SW 1271 (cell line): ENCODE data around the gene ANKRD42.
A peak's percentile ranks its signal among the peaks of the same experiment; 100 is the strongest.
"Not testable (repeated sequence)": the region's sequence is repeated elsewhere in the genome, so short reads cannot be mapped to it uniquely, and the experiment has no call there.

Experiments used
- DNase-seq, 2 experiments: peaks; one replicate each; lab custom pipeline; 2025; lab: John Stamatoyannopoulos, UW

The ANKRD42 gene

DNA sequence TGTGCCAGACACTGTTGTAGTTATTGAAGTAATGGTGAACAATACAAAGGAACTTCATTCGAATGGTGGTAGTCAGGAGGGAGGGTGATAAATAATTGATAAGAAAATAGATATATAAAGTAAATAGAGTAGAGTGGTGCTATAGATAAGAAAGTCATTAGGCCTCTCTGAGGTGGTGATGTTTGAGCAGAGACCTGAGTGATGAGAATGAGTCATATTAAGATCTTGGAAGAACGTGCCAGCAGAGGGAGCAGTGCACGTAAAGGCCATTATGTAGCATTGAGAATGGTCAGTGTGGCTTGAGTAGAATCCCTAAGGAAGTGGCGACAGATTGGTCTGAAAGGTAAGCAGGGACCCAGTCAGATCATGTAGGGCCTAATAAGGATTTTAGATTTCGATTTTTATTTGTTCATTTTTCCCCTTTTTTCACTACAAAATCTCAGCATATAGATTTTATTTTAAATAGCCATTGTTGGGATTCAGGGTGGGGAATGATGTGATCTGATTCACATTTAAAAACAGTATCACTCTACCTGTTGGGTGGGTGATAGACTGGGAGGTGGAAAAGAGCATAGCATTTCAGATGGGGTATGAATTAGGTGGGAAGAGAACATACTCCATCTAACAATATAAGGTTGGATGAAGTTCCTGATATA is 47.9 kb downstream of the ANKRD42 start:
- DNase-seq: peak; percentile 43 to 80

DNA sequence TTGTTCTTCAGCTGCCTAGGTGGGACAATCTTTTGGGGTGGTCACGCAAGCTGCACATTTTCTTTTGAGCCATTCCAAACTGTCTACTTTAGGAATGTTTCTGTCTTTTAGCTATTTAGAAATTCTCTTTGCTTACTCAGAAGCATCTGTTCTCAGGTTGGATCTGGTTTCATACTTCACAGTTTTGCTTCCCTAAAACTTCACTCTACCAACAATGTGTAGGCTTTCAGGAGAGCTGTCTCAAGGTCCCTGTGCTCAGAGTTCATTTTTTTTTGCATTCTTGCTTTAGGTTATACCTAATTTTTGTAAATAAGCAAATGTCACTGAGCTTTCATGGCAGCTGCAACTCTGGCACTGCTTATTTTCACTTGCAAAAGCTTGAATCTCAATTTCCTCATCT is 55.9 kb downstream of the ANKRD42 start:
- no peak for DNase-seq

DNA sequence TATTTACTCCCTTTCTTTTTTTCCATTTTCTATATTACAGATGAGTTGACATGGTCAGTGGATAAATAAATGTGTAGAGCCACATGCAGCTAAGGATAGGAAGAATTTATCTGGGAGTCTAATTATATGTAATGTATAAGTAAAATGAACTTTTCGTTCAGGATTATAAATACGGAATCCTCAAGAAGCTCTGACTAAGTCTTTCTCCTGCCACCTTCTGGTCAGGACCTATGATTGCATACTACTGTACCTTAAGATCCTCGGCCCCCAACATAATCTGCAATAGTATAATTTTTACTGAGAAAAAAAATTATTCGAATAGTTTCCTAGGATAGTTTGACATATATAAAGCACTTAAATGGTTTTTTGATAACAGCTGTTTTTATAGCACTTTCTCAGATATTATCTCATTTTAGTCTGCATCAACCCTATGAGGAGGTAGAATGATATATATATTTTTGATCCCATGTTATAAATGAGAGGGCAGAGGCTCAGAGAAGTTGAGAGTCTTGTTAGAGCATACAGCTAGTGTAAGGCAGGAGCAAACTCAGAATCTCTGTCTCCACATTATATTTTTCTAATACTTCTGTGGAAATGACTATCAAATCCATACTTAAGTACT is 56.6 kb downstream of the ANKRD42 start:
- peak in 1 of 2 experiments; percentile 53 for DNase-seq

DNA sequence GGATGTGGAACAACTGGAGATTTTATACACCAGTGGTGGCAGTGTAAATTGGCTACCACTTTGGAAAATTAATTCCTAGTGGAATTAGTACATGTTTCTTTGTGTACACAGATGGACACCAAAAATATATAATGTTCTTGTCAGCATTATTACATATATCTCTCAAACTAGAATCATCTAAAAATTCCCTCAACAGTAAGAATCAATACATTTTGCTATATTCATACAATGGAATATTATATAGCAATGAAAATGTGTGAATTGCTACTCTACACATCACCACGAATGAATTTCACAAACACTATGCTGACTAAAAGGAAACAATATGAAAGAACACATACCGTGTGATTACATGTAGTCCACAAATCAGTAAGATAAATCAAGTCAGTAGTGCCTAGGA is 58.8 kb downstream of the ANKRD42 start:
- no peak for DNase-seq

DNA sequence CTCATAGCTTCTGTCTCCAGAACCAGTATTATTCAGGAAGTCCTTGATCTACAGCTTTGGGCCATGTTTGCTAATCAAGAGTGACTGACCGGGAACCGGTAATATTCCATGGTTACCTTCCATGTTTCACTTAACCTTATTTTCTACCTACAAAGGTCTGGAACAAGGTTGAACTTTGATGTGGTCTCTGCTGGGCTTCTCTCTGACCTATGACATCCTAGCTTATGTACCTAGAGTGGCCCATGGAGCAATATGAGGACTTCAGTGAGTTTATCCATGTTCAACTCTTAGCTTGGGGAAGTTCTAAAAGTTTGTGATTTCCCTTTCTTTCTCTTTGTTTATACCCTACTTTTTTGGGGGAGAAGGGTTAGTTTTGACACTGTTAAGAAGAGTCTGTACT is 59.4 kb downstream of the ANKRD42 start:
- DNase-seq: no peak

DNA sequence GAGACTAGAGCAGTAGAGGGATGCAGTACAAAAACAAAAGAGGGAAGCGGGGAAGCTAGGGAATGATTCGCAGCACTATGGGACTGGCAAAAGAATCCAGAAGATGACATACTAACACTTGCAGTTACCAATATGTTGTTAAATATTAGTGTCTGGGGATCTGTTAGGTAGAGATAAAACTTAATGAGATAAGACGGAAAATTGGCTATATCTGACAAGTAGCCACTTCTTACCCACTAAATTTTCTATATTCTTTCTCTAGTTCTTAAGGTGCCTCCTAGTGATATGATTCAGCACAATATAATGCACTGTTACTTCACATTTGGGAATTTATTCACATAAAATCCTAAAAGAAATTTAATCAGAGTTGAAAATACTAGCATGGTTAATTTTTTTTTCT is 61.9 kb downstream of the ANKRD42 start:
- no peak for DNase-seq

DNA sequence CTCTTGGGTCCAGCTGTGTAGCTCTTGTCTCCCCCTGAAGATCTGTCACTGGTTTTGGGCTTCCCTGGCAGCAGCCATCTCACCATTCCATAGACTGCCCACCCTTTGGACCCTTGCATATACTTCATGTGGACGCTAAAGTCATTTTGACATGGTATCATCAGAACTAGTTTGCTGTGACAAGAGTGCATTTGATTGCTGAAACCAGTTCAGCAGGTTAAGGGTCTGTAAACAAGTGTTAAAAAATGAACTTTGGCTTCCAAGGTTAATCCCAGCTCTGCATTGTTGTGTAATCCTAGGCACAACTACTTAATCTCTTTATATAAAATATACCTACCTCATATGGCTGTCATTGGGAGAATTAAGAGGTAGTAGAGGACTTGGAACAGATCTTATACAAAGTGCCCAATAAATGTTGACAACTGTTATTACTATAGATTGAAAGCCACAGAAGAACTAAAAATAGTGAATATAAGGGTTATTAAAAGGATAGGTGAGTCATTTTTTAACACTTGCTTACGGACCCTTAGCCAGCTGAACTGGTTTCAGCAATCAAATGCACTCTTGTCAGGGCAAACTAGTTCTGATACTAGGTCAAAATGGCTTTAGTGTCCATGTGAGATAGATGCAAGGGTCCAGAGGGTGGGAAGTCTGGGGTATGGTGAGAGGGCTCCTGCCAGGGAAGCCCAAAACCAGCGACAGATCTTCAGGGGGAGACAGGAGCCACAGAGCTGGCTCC is 63.3 kb downstream of the ANKRD42 start:
- no peak for DNase-seq

DNA sequence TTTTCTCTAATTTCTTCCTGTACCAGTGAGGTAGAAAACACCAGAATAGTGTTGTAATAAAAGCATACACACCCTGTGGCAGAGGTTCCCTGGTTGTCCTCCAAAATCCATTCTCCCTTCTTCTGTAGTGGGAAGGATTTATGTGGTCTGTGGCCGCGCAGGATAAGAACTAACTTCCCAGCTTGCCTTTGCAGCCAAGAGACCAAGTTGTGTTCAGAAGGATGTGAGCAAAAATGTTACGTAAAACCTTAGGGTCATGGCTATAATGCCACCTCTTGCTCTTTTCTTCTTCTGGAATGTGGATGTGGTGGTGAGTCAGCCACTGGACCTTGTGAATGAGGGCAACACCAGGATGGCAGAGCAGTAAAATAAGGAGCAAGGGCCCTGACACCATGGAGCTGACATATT is 64.3 kb downstream of the ANKRD42 start:
- peak; percentile 86 to 96 for DNase-seq

DNA sequence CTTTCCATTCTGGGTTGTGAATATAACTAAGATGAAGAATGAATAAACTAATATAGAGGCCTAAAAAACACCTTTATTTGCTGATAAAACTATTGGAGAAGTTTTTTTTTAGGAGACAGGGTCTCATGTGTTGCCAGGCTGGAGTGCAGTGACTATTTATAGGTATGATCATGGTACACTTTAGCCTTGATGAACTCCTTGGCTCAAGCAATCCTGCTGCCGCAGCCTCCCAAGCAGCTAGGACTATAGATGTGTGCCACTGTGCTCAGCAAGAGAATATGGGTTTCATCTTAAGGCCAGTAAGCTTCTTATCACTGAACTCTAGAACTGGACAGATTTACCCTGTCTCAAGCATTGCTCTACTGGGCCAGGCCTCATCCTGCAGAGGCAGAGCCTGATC is 66.0 kb downstream of the ANKRD42 start:
- DNase-seq: no peak

DNA sequence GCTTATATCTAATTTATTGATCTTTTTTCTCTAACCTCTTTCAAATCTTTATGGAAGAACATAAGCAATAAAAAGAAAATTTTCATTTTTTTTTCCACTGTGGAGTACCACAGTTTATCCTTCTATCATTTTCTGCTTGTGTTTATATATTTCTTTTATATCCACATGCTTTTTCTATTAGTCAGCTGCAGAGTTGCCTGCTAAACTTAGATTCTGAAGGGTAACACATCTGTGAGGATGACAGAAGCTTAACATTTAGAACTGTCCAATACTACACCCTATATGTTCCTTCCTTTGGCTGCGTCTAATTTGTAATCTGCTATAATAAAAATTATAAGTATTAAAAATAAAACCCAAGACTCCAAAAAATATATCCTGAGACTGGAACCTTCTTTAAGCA is 71.8 kb downstream of the ANKRD42 start:
- DNase-seq: no peak

DNA sequence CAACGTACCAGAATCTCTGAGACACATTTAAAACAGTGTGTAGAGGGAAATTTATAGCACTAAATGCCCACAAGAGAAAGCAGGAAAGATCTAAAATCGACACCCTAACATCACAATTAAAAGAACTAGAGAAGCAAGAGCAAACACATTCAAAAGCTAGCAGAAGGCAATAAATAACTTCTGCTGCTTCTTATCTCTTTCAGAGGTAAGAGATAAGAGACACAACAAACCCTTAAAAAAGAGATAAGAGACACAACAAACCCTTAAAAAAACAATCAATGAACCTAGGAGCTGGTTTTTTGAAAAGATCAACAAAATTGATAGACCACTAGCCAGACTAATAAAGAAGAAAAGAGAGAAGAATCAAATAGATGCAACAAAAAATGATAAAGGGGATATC is 75.6 kb downstream of the ANKRD42 start:
- not testable (repeated sequence) for DNase-seq

DNA sequence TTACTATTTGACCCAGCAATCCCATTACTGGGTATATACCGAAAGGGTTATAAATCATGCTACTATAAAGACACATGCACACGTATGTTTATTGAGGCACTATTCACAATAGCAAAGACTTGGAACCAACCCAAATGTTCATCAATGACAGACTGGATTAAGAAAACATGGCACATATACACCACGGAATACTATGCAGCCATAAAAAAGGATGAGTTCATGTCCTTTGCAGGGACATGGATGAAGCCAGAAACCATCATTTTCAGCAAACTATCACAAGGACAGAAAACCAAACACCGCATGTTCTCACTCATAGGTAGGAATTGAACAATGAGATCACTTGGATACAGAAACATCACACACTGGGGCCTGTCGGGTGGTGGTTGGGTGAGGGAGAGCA is 78.2 kb downstream of the ANKRD42 start:
- not testable (repeated sequence) for DNase-seq

DNA sequence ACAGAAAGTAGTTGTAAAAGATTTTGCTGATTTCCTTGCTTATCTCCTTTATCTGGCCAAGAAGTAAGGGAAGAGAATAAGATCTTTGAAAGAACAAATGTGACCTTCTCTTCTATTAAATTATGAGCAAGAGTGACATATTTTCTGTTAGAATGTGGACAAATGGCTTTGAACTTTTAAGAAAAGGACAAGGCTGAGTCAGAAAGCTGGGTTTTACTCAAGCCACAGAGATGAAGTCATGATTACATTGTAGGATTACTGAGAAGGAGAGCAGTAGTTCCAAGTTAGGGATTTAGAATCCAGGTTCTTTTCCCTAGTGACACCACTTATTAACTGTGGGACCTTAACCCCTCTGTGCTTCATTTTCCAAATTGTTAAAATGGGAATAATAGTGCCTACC is 79.1 kb downstream of the ANKRD42 start:
- peak in 1 of 2 experiments; percentile 42 for DNase-seq

DNA sequence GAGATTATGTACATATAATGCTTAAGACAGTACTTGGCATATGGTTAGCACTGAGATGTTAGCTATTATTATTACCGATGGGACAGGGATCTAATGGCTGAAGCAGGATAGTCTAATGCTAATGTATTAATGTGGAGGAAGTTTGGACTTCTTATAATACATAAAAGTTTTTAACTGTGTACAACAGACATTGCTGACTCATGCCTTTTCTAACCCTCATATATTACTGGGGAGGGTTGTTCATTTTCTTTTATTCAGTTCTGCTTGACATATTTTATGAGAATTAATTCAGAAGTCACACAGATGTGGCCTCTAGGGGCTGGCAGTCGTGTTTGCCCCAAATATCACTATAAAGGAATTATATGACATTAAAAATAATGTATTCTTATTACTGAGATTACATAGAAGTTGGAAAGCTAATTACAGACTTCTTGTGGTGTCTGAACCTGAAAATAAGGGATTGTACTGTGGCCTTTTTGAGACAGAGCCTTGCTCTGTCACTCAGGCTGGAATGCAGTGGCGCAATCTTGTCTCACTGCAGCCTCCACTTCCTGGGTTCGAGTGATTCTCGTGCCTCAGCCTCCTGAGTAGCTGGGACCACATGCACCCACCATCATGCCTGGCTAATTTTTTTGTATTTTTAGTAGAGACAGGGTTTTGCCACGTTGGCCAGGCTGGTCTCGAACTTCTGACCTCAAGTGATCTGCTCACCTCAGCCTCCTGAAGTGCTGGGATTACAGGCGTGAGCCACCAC is 82.6 kb downstream of the ANKRD42 start:
- no peak for DNase-seq

DNA sequence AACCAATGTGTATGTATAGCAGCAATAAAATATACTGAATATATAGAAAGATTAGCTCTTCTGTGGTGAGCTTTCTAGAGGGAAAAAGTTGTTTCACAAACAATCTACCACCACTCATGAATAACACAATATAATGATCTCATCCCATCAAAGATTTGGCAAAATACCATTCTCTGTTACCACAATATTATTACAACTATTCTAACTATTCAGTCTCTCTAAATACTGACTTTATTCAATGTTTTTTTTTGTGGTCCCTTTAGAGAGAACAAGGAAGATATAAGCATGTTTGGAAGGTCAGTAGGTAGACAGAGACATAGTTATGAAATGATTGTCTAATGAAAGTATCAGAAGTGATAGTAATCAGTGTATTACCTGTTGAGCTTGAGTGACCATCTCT is 84.8 kb downstream of the ANKRD42 start:
- DNase-seq: no peak

DNA sequence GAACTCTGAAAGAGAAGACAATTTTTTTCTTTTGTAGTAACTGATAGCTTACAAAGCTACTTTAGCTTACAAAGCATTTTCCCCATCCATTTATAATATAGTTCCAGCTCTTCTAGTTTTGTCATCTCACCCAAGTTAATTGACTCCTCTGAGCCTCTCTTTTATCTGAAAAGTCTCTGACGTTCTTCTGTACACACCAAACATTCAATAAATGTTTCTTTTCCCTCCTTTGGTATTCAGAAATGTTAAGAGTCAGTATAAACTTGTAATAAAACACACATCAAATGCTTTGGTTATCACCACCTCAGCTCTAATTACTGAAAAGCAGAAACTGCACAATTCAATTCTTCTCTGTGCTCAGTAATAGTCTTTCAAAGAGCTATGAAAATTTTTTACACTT is 86.7 kb downstream of the ANKRD42 start:
- DNase-seq: no peak

DNA sequence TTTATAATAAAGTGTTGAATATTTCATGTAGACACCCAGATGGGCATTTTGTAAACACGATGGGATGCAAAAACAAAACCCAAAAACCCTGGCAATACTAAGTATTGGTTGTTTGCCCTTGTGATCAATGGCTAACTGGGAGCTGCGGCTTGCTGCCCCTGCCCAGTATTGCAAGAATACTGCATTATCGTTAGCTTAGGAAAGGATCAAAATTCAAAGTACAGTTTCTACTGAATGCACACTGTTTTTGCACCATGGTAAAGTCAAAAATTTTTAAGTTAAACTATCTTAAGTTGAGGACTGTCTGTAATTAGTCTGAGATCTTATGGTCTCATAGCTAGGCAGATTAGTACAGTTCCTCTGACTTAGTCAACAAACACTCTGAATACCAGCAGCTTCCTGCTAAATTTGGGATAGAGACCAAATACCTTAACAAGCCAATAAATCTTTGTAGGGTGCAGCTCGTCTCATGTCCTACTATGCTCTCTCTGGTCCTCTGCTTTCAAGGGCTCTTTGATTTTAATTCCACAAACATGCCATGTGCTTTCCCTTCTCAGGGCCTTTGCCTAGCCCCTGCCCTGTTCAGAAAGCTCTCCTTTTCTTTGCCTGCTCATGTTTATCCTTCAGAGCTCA is 88.7 kb downstream of the ANKRD42 start:
- DNase-seq: no peak

DNA sequence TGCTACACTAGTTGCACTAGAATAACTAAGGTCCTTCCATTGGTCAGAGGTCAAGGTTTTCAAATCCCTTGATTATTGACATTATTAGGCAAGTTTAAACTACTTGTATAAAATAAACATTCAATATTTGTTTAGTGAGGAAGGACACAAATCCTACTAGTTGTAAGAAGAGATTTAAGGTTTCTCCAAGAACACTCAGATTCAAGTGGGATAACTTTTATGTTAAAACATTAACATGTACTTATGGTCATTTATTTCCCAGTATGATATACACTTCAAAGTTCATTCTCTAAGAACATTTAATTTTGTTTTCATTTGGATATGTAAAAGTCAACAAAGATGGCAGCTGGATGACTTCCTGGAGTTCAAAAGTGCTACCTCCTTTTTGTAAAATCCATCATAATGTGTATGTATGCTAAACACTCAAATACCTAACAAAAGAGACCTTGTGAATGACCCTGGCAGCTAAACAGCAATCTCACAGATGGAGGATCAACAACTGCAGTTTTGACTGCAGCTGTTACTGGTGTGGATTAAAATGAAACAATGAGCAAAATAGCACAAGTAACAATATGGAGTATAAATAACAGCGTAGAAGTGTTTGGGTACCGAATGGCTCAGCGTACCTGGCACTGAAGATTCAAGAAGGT is 91.1 kb downstream of the ANKRD42 start:
- no peak for DNase-seq

DNA sequence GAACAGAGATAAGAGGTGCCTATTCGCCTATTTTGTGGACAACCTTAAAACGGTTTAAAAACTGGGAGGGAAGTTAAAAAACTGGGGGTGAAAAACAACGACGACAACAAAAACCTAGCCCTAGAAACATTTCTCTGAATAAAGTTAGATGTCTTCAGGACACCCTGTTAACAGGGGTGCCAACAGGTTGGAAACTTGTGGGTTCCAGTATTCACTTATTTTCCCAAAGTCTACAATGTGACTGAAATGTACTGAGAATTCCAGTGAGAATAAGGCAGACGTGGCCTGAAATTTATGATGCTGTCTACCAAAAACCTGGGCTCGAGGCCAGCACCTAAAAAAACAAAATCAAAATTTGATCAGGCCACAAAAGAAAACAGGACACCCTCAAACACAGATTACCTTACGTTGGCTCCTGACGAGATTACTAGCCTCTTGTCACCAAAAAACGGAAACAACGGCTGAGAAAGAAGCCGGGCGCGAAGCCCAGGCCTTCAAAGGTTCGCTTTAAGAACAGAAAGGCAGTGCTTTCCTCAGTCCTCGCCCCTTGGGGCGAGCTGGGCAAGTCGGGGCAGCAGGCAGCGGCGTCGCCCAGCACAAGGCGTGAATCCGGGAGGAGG is 91.7 kb downstream of the ANKRD42 start:
- DNase-seq: no peak

DNA sequence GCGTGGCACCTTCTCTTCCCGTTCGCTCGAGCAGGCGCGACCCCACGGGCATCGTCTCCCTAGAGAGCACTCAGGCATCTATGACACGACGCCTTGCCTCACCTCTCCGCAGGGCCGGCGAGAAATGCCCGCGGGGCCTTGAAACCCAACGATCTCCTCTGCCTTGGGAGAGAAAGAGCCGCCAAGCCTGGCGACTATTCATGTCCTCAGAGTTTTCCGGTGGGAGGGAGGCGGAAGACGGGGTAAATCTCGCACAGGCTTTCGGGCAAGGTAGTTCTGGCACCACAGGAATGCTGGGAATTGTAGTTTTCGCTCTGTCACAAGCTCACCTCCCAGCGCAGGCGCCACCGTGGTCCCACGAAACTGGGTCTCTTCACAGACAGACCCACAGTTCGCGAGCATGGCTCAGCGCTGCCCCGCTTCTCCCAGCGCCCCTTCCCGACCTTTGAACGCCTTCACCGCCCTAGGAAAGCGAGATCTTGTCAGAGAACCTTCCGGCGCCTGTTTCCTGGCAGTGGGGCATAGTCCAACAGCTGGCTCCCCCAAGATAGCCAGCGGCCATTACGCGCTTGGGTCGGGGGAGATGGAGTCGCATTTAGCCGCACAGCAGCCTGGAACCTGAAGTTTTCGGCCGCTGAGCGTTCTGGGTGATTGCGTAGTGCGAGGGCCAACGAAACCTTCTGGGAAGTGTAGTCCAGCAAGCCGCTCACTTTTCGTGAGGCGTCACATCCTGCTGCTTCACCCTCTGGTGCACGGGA is 92.4 kb downstream of the ANKRD42 start, which contains the start of gene CCDC90B:
TSS of gene CCDC90B (minus strand) at position 597 of the 758 bp plus-strand sequence. CDS start at position 202, 395 bp downstream.
- peak; percentile 96 to 97 for DNase-seq
